ENCODE measurements around the gene BMP6.

DNA sequence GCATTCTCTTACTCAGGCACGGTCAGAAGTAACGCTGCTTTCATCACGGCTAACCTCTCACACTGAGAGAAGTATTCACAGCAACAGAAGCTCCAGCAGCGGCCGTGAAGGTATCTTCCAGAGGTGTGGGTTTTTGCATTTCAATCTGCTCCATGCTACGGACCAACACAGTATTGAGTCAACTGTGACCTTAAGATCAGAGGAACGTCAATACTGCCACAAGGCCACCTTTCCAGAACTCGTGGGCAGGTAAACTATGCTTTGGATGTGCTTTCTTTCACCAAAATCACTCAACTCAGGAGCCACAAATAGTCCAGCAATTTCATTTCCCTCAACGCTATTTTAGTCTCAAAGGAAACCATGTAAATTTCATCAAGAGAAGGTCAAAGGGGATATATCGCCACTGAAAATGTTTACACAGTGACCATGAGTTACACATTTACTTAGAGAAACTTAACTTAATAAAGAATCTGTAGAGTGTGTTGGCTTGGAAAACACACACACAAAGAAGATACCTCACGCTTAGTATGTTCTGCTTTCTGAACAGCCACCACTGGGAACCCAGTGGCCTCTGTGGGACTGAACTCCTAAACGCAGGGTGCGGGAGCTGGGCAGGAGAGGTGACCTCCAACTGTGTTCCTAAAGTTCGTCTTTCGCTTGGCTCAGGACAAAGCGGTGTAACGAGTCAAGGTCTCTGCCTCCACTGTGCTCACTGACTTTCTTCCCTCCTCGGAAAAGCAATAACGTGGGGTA is 156.8 kb downstream of the BMP6 start:
- TF ChIP-seq, protein P1, sequence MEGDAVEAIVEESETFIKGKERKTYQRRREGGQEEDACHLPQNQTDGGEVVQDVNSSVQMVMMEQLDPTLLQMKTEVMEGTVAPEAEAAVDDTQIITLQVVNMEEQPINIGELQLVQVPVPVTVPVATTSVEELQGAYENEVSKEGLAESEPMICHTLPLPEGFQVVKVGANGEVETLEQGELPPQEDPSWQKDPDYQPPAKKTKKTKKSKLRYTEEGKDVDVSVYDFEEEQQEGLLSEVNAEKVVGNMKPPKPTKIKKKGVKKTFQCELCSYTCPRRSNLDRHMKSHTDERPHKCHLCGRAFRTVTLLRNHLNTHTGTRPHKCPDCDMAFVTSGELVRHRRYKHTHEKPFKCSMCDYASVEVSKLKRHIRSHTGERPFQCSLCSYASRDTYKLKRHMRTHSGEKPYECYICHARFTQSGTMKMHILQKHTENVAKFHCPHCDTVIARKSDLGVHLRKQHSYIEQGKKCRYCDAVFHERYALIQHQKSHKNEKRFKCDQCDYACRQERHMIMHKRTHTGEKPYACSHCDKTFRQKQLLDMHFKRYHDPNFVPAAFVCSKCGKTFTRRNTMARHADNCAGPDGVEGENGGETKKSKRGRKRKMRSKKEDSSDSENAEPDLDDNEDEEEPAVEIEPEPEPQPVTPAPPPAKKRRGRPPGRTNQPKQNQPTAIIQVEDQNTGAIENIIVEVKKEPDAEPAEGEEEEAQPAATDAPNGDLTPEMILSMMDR (IDR thresholded peaks at IDR 0.05) = no peak
- TF ChIP-seq POLR2A (IDR thresholded peaks at IDR 0.05) = no peak
